ENCODE measurements around the gene PRSS16. TPM values are rescaled to one million over a fixed set of nuclear protein-coding genes. Genes with fewer than 3 reads are reported as not detected.

Gene PRSS16
- total and polyA plus RNA-seq, 9 of the 15 experiments (the other 6 are each of a cell fraction or from before 2014, with no cell fraction given), result 4.5 to 21.3 (median 12.1) TPM

- 0 out of 2 replicates have a peak, but pooled peaks have one; percentile 53 for TF ChIP-seq GATAD2A (IDR thresholded peaks at IDR 0.05)
- TF ChIP-seq CUX1 (CRISPR knock-in tag; IDR thresholded peaks at IDR 0.05), result no peak
- TF ChIP-seq CBX5 (IDR thresholded peaks at IDR 0.05; ENCODE audit: borderline replicate concordance, low read depth), result 0 out of 2 replicates have a peak, but pooled peaks have one; percentile 25
- no peak for TF ChIP-seq NELFE (IDR thresholded peaks at IDR 0.05; ENCODE audit: insufficient read depth, insufficient read length)
- TF ChIP-seq ZBTB11 (CRISPR knock-in tag; IDR thresholded peaks at IDR 0.05), result no peak
- no peak for TF ChIP-seq ZNF57 (CRISPR knock-in tag; IDR thresholded peaks at IDR 0.05)
- TF ChIP-seq SMAD2 (IDR thresholded peaks at IDR 0.05; ENCODE audit: low read depth, low read length), result no peak
- no peak for TF ChIP-seq CHD1 (IDR thresholded peaks at IDR 0.05; ENCODE audit: low read length)
- no peak for TF ChIP-seq ZNF445 (CRISPR knock-in tag; IDR thresholded peaks at IDR 0.05; ENCODE audit: low read depth)
- TF ChIP-seq BACH1 (tag; IDR thresholded peaks at IDR 0.05), result peak; percentile 65; the same call in 1 of the 2 replicates
- no peak for TF ChIP-seq EWSR1 (IDR thresholded peaks at IDR 0.05; ENCODE audit: borderline replicate concordance, low read depth, partially characterized antibody)
- 0 out of 4 replicates have a peak, but pooled peaks of 1 of the 2 experiments have one; percentile 49 for TF ChIP-seq SIN3A (IDR thresholded peaks at IDR 0.05; ENCODE audit: borderline replicate concordance in 2 of 2, control insufficient read depth in 1 of 2, low read depth in 2 of 2, low read length in 2 of 2)
- peak; percentile 82 for TF ChIP-seq ZNF449 (CRISPR knock-in tag; IDR thresholded peaks at IDR 0.05)
- TF ChIP-seq ZNF253 (CRISPR knock-in tag; conservative IDR thresholded peaks at IDR 0.05), result no peak
- TF ChIP-seq ZBED1 (IDR thresholded peaks at IDR 0.05), result no peak
- TF ChIP-seq MXD1 (CRISPR knock-in tag; IDR thresholded peaks at IDR 0.05; ENCODE audit: borderline replicate concordance, poor library complexity, severe bottlenecking), result peak; percentile 42
Measured at GRCh38 chr6:27237089-27237803, 10.3 kb upstream of the PRSS16 start (continued).

Data from K562 (cell line).